ENCODE results near the gene EGFLAM. TPM values are rescaled to one million over a fixed set of nuclear protein-coding genes. Genes with fewer than 3 reads are reported as not detected.

The EGFLAM gene
- total RNA-seq, 4 donors from 2014 or later: 6.6 to 13.6 (median 9.8) TPM

DNA sequence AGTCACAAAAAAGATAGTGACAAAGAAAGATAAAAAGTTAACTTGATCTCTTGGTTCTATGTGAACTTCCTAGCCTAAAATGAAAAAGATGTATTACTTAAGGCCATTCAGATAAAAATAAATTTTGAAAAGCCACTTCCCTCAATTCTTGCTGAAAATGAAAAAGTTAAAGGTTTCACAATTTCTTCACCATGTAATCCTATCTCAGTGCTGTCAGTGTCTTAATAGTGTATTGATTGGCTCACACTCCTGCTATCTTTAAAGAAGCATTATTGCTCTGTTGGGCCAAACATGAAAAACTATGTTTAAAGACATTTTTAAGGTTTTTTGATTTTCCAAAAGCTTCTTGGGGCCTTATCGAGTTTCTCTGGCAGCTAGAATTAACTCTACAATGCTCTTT lies 18.1 kb upstream of the EGFLAM start:
- Histone ChIP-seq H3K4me3 (no peak overlapping the region), H3K9me3 (peaks cover 0 to under 1% (median 0%) of the 10 kb centered on the region in 4 donors), H3K27me3 (peaks cover 0 to 5% (median 0%) of the 10 kb centered on the region in 4 donors), H3K4me1 (no peaks in the 10 kb centered on the region), H3K27ac (replicated peaks in 1 of 4) (no peak overlapping the region), H3K36me3 (no peaks in the 10 kb centered on the region)
- TF ChIP-seq, protein P1, sequence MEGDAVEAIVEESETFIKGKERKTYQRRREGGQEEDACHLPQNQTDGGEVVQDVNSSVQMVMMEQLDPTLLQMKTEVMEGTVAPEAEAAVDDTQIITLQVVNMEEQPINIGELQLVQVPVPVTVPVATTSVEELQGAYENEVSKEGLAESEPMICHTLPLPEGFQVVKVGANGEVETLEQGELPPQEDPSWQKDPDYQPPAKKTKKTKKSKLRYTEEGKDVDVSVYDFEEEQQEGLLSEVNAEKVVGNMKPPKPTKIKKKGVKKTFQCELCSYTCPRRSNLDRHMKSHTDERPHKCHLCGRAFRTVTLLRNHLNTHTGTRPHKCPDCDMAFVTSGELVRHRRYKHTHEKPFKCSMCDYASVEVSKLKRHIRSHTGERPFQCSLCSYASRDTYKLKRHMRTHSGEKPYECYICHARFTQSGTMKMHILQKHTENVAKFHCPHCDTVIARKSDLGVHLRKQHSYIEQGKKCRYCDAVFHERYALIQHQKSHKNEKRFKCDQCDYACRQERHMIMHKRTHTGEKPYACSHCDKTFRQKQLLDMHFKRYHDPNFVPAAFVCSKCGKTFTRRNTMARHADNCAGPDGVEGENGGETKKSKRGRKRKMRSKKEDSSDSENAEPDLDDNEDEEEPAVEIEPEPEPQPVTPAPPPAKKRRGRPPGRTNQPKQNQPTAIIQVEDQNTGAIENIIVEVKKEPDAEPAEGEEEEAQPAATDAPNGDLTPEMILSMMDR (IDR thresholded peaks at IDR 0.05): no peak
- TF ChIP-seq POLR2AphosphoS5 (IDR thresholded peaks at IDR 0.05): no peak
- intact Hi-C loops (cut with DNase I): no loop called here
- no peak for DNase-seq (ENCODE audit: extremely low spot score)
- 35% methylated on average over 1 of the region's 1 CpG for WGBS

DNA sequence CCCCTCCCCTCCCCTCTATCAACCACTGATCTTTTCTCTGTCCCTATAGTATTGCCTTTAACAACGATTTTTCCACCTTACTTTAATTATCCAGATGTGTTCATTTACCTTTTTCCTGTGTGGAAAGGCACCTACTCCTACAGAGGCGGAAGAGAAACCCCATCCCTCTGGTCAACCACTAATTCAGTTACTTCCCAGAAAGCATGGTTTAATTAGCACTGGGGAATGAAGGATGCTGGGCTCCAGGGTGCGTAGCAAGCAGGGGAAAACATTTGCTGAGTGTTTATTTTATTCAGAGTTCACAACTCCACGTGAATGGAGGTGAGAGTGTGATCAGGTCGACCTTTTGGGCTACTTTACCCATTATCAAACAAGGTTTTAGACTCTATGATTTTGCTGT lies 16.7 kb upstream of the EGFLAM start:
- Histone ChIP-seq H3K36me3 (no peaks in the 10 kb centered on the region), H3K9me3 (no peaks in the 10 kb centered on the region), H3K4me1 (no peaks in the 10 kb centered on the region), H3K27me3 (peaks cover 0 to 8% (median 0%) of the 10 kb centered on the region in 4 donors), H3K27ac (replicated peaks in 1 of 4) (no peak overlapping the region), H3K4me3 (no peak overlapping the region)
- WGBS: 49% methylated on average over 5 of the region's 5 CpGs
- no peak for DNase-seq (ENCODE audit: extremely low spot score)
- TF ChIP-seq, protein P1 (IDR thresholded peaks at IDR 0.05): no peak
- TF ChIP-seq POLR2AphosphoS5 (IDR thresholded peaks at IDR 0.05) (no peak), POLR2A (IDR thresholded peaks at IDR 0.05; ENCODE audit: low read depth) (no peak), EP300 (IDR thresholded peaks at IDR 0.05) (no peak)
- intact Hi-C loops (cut with DNase I): no loop called here

DNA sequence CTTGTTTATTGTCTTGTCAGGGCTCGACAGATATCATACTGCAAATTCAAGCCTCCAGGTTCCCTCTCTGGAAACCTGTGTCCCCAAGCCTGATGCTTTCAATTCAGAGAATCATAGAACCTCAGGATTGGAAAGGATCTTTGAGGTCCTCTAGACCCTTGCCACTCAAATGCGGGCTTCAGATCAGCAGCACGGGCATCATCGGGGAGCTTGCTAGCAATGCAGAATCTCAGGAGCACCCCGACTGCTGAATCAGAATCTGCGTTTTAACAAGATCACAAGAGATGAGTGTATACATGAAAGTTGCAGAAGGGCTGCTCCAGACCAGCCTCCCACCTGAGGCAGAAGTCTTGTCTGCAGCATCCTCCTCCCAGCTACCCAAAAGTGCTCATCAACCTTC lies 13.1 kb upstream of the EGFLAM start:
- H3K27ac ChIP-seq (replicated peaks in 1 of 4): no peak overlapping the region
- TF ChIP-seq POLR2AphosphoS5 (IDR thresholded peaks at IDR 0.05) (no peak), EP300 (IDR thresholded peaks at IDR 0.05) (no peak), POLR2A (IDR thresholded peaks at IDR 0.05; ENCODE audit: low read depth) (no peak)
- TF ChIP-seq, protein P1 (IDR thresholded peaks at IDR 0.05): no peak
- 91% methylated on average over 6 of the region's 6 CpGs for WGBS
- no peaks in the 10 kb centered on the region for H3K36me3 ChIP-seq
- intact Hi-C loops (cut with DNase I): no loop called here
- DNase-seq (ENCODE audit: extremely low spot score): no peak
- H3K27me3 ChIP-seq: peaks cover 0 to 8% (median 0%) of the 10 kb centered on the region in 4 donors
- no peaks in the 10 kb centered on the region for H3K4me1 ChIP-seq
- H3K9me3 ChIP-seq: no peaks in the 10 kb centered on the region
- H3K4me3 ChIP-seq: no peak overlapping the region

DNA sequence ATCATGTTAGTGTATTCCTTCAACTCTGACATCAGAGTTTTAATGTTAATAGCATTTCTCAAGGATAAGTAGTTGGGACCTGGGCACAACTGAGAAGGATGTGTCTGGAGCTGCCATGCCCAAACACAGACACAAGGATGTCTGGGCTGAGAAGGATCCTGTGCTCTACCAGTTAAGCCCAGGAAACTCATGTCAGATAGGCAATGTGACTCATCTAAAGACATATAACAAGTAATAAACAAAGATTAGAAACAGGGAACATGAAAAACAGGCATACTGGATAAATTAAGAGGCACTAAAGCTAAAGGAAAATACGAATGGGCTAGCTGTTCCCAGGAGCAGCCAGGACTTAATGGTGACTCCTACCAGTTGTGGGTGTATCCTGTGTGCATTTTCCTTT lies 9.1 kb upstream of the EGFLAM start:
- WGBS: 53% methylated on average over 1 of the region's 1 CpG

More for the DNA sequence above, 9.1 kb upstream of the EGFLAM start:
- no peak for DNase-seq (ENCODE audit: extremely low spot score)
- intact Hi-C loops (cut with DNase I): no loop called here
- H3K27ac ChIP-seq (replicated peaks in 1 of 4): no peak overlapping the region
- H3K9me3 ChIP-seq: no peaks in the 10 kb centered on the region
- no peak for TF ChIP-seq POLR2A (IDR thresholded peaks at IDR 0.05; ENCODE audit: low read depth)
- TF ChIP-seq, protein P1 (IDR thresholded peaks at IDR 0.05): no peak
- no peak for TF ChIP-seq POLR2AphosphoS5 (IDR thresholded peaks at IDR 0.05)
- TF ChIP-seq EP300 (IDR thresholded peaks at IDR 0.05): no peak
- no peaks in the 10 kb centered on the region for H3K4me1 ChIP-seq
- no peaks in the 10 kb centered on the region for H3K36me3 ChIP-seq
- peaks cover 0 to 37% (median 0%) of the 10 kb centered on the region in 4 donors for H3K27me3 ChIP-seq
- no peak overlapping the region for H3K4me3 ChIP-seq

All from esophagus muscularis mucosa (tissue), 4 donors.